ENCODE measurements around the gene FHL3. TPM values are rescaled to one million over a fixed set of nuclear protein-coding genes. Genes with fewer than 3 reads are reported as not detected.
A peak's percentile ranks its signal among the peaks of the same experiment; 100 is the strongest.

Gene FHL3
- total RNA-seq, 1 donor from 2014 or later: 17.6 TPM

DNA sequence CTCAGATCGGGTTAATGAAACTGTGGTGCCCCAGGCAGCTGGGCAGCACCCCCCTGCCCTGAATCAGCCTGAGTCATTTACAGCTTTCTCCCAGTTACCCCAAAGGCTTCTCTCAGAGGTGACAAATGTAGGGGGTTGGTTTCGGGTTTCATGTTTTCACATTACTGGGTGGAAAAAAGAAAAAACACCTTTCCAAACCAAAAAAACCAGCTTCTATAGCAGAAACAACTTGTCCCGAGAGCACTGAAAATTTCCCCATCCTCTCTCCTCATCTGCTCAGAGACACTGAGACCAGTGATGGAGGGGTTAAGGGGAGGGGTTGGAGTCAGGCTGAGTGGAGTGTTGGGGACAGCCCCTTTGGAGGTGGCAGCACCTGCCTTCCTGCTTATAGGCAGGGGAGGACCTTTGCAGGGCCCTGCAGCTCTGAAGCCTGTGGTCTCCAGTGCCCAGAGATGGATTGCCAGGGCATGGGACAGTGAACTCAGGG, 22.8 kb upstream of the FHL3 start:
- no peak for DNase-seq (ENCODE audit: low spot score, unreplicated experiment)
- no peaks in the 10 kb centered on the region for H3K27me3 Mint-ChIP-seq
- H3K36me3 Mint-ChIP-seq (ENCODE audit: insufficient read depth): peaks cover 10% of the 10 kb centered on the region
- H3K9me3 Mint-ChIP-seq (ENCODE audit: low read depth): no peaks in the 10 kb centered on the region
- H3K27ac Mint-ChIP-seq: no peak overlapping the region
- H3K4me1 Mint-ChIP-seq (ENCODE audit: low read depth): peaks cover 20% of the 10 kb centered on the region
- TF ChIP-seq, protein P1, sequence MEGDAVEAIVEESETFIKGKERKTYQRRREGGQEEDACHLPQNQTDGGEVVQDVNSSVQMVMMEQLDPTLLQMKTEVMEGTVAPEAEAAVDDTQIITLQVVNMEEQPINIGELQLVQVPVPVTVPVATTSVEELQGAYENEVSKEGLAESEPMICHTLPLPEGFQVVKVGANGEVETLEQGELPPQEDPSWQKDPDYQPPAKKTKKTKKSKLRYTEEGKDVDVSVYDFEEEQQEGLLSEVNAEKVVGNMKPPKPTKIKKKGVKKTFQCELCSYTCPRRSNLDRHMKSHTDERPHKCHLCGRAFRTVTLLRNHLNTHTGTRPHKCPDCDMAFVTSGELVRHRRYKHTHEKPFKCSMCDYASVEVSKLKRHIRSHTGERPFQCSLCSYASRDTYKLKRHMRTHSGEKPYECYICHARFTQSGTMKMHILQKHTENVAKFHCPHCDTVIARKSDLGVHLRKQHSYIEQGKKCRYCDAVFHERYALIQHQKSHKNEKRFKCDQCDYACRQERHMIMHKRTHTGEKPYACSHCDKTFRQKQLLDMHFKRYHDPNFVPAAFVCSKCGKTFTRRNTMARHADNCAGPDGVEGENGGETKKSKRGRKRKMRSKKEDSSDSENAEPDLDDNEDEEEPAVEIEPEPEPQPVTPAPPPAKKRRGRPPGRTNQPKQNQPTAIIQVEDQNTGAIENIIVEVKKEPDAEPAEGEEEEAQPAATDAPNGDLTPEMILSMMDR (IDR thresholded peaks at IDR 0.05; ENCODE audit: unreplicated experiment): no peak
- H3K4me3 Mint-ChIP-seq (ENCODE audit: low read depth): no peak overlapping the region

GRCh38 chr1:38027201-38028104, 22.1 kb upstream of the FHL3 start:
- Mint-ChIP-seq H3K27ac (no peak overlapping the region), H3K9me3 (ENCODE audit: low read depth) (no peaks in the 10 kb centered on the region), H3K4me1 (ENCODE audit: low read depth) (peaks cover 20% of the 10 kb centered on the region), H3K4me3 (ENCODE audit: low read depth) (no peak overlapping the region), H3K36me3 (ENCODE audit: insufficient read depth) (peaks cover 14% of the 10 kb centered on the region), H3K27me3 (no peaks in the 10 kb centered on the region)
- TF ChIP-seq, protein P1 (IDR thresholded peaks at IDR 0.05; ENCODE audit: unreplicated experiment): no peak
- DNase-seq (ENCODE audit: low spot score, unreplicated experiment): no peak

DNA sequence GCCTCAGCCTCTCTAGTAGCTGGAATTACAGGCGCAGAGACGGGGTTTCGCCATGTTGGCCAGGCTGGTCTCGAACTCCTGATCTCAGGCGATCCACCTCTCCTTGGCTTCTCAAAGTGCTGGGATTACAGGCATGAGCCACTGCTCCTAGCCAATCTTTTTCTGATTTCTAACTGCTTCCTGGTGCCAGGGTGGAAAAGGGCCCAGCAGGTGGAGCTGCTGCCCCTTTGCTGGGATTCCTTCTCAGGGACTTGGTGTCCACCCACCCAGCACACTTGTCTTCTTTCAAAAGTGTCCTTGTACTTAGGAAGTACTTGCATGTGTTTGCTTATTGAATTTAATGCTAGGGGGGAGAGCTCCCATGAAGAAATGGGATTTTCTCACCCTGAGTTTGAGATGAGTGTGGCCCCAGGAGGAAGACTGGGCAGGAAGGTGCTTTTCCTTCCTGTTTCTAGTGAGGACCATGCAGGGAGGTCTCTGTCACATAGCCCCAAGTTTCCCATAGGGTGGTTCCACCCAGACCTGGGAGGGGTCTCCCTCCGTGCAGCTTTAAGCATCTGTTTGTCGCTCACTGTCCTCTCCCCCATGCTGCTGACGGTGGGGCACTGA, 21.4 kb upstream of the FHL3 start:
- peaks cover 19% of the 10 kb centered on the region for H3K4me1 Mint-ChIP-seq (ENCODE audit: low read depth)
- no peaks in the 10 kb centered on the region for H3K27me3 Mint-ChIP-seq
- no peak overlapping the region for H3K4me3 Mint-ChIP-seq (ENCODE audit: low read depth)
- peak; percentile 44 for DNase-seq (ENCODE audit: low spot score, unreplicated experiment)
- peaks cover 19% of the 10 kb centered on the region for H3K36me3 Mint-ChIP-seq (ENCODE audit: insufficient read depth)
- H3K27ac Mint-ChIP-seq: no peak overlapping the region
- TF ChIP-seq, protein P1 (IDR thresholded peaks at IDR 0.05; ENCODE audit: unreplicated experiment): peak; percentile 81
- no peaks in the 10 kb centered on the region for H3K9me3 Mint-ChIP-seq (ENCODE audit: low read depth)

GRCh38 chr1:38025664-38026063, 20.4 kb upstream of the FHL3 start:
- H3K27ac Mint-ChIP-seq: peak overlapping the region; percentile 41
- no peak for DNase-seq (ENCODE audit: low spot score, unreplicated experiment)
- H3K4me3 Mint-ChIP-seq (ENCODE audit: low read depth): no peak overlapping the region
- no peaks in the 10 kb centered on the region for H3K27me3 Mint-ChIP-seq
- no peaks in the 10 kb centered on the region for H3K9me3 Mint-ChIP-seq (ENCODE audit: low read depth)
- peaks cover 16% of the 10 kb centered on the region for H3K4me1 Mint-ChIP-seq (ENCODE audit: low read depth)
- TF ChIP-seq, protein P1 (IDR thresholded peaks at IDR 0.05; ENCODE audit: unreplicated experiment): no peak
- peaks cover 19% of the 10 kb centered on the region for H3K36me3 Mint-ChIP-seq (ENCODE audit: insufficient read depth)

GRCh38 chr1:38025233-38025632, 19.9 kb upstream of the FHL3 start:
- H3K27ac Mint-ChIP-seq: no peak overlapping the region
- no peak for DNase-seq (ENCODE audit: low spot score, unreplicated experiment)
- H3K27me3 Mint-ChIP-seq: no peaks in the 10 kb centered on the region
- peaks cover 23% of the 10 kb centered on the region for H3K36me3 Mint-ChIP-seq (ENCODE audit: insufficient read depth)
- peaks cover 12% of the 10 kb centered on the region for H3K4me1 Mint-ChIP-seq (ENCODE audit: low read depth)
- H3K9me3 Mint-ChIP-seq (ENCODE audit: low read depth): no peaks in the 10 kb centered on the region
- TF ChIP-seq, protein P1 (IDR thresholded peaks at IDR 0.05; ENCODE audit: unreplicated experiment): no peak
- no peak overlapping the region for H3K4me3 Mint-ChIP-seq (ENCODE audit: low read depth)

Data from progenitor cell of endocrine pancreas (in vitro differentiated cells).